Inferior parietal cortex (tissue), 1 donor: ENCODE data around the gene PPFIA4.

ENCODE experiments used
- DNase-seq: peaks from one replicate; pipeline ENCODE4 v3.0.0-alpha.2; 2016; ENCODE audit errors: extremely low spot score

The PPFIA4 gene

GRCh38 chr1:203126866-203127665, 100.8 kb downstream of the PPFIA4 start:
- DNase-seq: no peak

DNA sequence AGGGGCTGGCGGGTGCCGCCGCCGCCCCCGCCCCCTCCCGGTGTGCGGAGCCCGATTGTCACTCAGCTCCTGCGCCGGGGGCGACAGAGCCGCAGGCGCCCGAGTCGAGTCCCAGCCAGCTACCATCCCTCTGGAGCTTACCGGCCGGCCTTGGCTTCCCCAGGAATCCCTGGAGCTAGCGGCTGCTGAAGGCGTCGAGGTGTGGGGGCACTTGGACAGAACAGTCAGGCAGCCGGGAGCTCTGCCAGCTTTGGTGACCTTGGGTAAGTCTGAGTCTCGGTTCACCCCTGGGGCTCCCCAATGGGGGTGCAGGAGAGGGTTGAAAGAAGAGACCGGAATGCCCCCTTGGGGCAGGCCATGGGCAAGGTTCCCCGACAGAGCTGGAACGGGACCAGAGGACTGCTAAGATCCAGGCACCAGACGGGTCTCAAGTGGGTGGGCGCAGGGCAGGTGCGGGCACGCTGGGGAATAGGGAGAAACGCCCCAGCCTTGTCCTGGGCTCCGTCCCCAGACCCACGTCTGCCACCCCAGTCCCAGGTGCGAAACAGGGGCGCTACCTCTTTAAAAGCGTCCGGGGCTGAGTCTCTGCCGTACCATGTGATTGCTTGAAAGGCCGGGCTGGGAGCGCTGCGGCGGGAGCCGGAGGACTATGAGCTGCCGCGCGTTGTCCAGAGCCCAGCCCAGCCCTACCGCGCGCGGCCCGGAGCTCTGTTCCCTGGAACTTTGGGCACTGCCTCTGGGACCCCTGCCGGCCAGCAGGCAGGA, 101.6 kb downstream of the PPFIA4 start, which contains the start of gene ADORA1:
TSS of gene ADORA1 (plus strand) at position 61 of the 765 bp plus-strand sequence. CDS start 1,116 bp downstream, outside the sequence.
- peak; percentile 79 for DNase-seq

DNA sequence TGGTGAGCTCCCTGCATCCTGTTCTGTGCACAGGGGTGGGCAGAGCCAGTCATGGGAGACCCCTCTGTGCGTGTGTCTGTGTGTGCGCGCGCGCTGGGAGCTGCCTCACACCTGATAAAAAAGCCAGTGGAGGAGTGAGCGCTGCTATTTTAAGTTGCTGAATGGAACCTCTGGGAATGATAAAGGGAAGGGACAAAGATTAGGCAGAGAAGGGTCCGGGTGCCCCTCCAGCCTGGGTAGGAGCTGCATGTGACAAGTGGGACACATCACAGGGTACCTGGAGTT, 102.1 kb downstream of the PPFIA4 start:
- DNase-seq: no peak
